ENCODE measurements around the gene ZNF888.
"Not testable (repeated sequence)": the region's sequence is repeated elsewhere in the genome, so short reads cannot be mapped to it uniquely, and the experiment has no call there.

The ZNF888 gene

DNA sequence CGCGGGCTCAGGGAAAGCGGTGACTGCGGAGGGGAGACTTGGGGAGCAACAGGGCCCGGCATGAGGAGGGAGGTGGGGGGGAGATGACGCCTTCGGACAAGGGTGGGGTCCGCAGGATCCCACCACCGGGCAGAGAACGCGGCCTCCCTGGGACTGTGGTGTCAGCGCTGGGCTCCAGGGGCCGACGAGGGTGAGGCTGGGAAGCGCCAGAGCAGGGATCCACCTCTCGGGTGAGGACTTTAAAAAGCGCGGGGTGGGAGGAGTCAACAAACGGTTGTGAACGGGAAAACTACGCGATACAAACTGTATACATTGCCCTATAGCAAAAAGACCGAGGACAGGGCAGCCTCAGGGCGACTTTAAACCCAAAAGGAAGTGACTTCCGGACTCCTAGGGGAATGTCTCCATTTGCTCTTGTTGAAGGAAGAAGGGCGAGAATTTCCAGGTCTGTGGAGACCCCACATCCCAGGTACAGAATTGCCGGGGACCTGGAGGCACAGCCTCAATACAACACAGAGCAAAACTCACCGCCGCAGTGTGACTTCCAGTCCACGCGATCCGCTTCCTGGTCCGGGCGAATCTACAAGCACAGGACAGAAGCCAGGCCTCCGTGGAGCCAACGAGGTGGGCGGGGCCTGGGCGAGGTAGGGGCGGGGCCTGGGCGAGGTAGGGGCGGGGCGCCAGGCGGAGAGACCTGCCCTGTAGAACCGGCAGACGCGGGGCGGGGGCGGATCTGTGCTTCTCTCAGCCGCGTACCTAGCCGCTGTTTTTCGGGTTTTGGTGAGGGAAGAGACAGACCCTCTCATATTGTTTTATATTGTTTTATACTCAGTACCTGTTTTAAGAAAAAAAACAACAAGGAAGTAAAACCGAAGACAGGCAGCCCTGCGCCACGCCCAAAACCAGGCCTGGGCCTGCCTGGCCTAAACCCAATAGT lies at the start of gene ZNF888:
ZNF888 (minus strand) TSS at position 588 of the 937 bp plus-strand sequence. CDS start 5,555 bp downstream, outside the sequence.
- DNase-seq: peak; percentile 60

DNA sequence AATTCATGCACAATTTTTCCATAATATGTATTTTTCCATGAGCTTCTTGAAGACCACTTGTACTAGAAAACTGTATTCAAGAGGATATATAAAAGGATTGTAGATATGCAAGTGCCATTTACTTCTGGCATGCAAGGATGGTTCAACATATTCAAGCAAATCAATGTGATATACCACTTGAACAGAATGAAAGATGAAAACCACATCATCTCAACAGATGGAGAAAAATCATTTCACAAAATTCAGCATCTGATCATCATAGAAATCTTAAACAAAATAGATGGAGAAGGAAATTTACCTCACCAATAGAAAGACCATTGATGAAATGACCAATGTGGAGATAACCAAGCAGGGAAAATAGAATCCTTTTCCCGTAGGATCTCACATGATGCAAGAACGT lies 44.5 kb upstream of the ZNF888 start:
- no peak for DNase-seq

DNA sequence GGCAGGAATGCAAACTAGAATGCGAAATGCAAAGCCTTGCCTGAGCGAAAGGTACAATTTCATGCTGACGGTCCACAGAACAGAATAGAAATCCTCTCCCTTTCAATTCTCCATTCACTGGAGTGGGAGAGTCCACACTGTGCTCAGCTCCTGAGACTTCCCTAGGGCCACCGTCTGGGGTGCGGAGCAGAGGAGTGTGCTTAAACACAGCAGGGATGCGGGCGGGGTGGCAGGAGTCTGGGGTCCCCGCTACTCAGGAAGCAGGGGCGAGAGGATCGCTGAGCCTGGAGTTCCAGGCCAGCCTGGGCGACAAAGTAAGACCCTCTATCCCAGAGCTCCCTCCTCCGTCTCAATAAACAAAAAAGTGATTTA lies 40.0 kb upstream of the ZNF888 start:
- DNase-seq: no peak

DNA sequence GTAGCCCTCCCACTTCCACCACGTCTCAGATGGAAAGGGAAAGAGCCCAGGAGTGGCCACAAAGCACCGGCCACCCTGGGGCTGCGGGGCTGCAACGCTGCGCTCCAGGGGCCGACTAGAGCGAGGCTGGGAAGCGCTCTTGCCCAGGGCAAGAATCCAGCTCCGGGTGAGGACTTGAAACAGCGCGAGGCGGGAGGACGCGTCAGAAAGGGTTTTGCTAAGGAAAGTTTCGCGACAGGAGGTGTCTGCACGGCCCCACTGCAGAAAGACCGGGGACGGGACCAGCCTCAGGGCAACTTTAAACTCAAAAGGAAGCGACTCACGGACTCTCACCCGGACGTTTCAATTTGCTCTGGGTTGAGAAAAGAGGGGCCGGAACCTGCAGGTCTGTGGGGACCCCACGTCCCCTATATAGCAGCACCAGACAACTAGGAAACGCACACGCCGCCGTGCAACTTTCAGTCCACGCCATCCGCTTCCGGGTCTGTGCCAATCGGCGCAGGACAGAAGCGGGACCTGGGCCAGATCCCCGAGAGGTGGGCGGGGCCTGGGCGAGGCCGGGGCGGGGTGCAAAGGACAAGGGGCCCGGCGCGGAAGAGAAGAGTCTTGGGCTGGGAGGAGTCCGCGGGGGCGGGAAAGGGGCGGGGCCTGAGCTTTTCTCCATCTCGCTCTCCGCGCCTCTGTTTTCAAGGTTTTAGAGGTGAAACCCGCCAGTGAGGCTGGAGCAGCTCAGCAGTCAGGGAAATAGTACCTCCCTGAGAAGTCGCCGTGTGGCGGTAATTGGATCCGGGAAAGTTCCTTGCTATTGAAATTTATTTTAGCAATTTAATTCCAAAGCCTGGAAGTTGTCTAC lies 39.4 kb upstream of the ZNF888 start, which contains the start of gene ZNF816:
ZNF816 (minus strand) TSS at position 488 of the 853 bp plus-strand sequence. CDS start 6,792 bp downstream, outside the sequence.
- peak; percentile 56 for DNase-seq

DNA sequence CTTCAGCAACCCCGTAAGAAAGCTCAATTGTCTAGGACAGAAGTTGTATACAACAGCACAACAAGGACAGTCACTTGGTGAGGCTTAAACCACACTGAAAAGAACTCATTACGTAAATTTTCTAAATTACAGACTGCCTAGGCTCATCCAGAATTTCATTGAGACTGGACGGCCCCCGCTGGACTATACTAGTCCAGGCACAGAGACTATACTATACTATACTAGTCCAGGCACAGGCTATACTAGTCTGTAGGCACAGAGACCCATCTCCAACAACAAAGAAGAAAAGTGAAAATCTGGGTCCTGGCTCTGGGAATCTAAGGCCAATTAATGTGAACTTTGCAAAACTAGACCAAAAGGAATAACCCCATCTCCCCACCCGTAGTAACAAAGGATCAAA lies 38.8 kb upstream of the ZNF888 start:
- DNase-seq: no peak

DNA sequence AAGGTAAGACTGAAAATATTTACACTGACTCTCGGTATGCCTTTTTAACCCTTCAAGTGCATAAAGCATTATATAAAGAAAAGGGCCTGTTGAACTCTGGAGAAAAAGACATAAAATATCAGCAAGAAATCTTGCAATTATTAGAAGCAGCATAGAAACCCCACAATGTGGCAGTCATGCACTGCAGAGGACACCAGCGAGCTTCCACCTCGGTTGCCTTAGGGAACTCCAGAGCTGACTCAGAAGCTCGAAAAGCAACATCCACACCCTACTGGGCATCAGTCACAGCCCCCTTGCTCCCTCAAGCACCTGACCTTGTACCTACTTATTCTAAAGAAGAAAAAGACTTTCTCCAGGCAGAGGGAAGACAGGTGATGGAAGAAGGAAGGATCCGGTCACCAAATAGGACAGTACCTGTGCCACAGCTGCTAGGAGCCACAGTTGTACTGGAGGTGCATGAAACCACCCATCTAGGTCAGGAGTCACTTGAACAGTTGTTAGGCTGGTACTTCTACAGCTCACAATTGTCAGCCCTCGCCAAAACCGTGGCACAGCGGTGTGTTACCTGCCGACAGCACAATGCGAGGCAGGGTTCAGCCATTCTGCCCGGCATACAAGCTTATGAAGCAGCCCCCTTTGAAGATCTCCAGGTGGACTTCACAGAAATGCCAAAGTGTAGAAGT lies 36.5 kb upstream of the ZNF888 start:
- no peak for DNase-seq

DNA sequence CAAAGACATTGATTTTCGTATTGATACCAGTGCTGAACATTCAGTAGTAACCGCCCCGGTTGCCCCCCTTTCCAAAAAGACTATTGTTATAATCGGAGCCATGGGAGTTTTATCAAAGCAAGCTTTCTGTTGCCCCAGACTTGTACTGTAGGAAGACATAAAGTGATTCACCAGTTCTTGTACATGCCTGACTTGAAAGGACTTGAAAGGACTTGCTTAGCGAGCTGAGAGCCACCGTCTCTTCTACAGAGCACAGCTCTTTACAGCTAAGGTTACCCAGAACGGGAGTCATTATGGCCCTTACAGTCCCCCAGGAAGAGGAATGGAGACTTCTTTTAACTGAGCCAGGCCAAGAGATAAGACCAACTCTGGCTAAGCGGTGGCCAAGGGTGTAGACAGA lies 34.4 kb upstream of the ZNF888 start:
- no peak for DNase-seq

DNA sequence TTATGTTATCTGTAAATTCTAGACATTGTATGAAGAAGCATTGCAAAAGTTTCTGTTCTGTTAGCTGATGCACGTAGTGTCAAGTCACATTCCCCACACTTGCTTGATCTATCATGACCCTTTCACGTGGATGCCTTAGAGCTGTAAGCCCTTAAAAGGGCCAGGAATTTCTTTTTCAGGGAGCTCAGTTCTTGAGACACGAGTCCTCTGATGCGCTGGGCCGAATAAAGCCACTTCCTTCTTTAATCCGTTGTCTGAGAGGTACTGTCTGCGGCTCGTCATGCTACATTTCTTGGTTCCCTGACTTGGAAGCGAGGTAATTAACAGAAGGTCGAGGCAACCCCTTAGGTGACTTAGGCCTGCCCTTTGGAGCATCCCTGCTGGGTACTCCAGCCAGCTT lies 33.7 kb upstream of the ZNF888 start:
- DNase-seq: no peak

DNA sequence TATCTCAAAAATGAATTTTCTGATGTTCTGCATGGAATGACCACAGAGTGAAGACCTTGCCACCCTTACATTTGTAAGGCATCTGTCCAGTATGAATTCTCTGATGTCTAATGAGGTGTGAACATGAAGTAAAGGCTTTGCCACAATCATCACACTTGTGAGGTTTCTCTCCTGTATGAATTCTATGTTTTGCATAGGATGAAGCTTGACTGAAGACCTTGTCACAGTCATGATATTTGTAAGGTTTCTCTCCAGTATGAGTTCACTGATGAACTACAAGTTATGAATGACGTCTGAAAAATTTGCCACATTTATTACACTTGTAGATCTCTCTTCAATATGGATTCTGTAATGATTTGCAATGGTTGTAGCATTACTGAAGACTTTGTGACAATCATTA lies 26.2 kb upstream of the ZNF888 start:
- no peak for DNase-seq

DNA sequence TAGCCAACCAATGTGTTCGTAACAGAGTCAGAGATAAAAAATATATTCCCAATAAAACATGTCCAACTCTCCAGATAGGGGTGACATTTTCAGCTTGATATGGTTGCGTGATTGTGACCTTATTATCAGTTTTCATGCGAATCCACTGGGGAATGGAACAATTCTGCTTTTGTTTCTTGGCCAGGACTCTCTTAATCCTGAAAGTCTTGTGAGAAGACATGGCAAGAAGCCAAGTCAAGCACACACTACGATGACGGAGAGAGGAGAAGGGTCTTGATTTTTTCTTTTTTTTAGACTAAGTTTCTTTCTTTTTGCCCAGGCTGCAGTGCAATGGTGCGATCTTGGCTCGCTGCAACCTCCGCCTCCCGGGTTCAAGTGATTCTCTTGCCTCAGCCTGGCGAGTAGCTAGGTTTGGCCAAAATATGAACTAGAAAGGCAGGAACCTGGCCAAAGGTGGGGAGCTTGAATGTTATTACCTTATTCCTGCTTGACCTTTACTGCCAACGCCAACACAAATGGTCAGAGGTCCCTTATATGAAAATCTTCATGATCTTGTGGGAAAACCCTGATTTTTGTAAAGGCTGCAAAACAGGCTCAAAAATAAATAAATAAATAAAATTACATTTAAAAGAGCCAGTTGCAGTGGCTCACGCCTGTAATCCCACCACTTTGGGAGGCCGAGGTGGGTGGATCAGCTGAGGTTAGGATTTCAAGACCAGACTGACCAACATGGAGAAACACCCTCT lies 25.0 kb upstream of the ZNF888 start:
- DNase-seq: no peak

DNA sequence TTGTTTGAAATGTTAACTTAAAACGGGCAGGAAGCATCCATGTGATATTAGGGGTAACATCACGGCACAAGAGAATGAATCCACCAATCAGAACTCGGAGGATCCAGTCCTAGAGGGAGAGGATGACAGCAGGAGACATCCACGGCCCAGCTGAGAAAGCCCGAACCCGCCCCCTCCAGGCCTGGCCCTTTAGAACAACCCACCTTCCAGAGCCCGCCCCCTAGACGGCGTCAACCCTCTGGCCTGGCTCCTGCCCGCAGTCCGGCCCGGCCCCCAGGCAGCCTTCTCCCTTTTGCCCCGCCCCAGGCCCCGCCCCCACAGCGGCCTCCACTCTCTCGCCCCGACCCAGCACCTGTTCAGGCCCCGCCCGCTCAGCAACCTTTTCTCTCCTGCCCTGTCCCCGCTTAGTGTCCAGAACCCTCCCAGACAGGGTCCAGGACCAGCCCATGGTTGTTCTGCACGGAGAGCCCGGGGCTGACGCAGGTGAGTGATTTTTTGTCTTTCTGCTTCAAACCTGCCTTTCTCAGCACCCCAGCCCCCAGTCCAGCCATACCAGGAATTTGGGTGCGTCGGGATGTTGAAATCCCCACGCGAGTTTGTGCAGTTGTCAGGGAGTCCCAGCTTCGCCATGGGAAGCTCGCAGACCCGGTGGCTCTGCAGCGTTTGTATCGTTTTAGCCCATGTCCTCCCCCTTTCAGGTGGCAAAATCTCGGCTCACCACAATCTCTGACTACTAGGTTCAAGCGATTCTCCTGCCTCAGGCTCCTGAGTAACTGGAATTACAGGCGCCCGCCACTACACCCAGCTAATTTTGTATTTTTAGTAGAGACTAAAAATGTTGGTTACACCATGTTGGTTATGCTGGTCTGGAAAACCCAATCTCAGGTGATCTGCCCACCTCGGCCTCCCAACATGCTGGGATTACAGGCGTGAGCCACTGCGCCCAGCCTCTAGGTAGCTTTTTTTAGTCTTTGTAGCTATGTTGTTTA lies 23.4 kb upstream of the ZNF888 start:
- DNase-seq: peak; percentile 44

DNA sequence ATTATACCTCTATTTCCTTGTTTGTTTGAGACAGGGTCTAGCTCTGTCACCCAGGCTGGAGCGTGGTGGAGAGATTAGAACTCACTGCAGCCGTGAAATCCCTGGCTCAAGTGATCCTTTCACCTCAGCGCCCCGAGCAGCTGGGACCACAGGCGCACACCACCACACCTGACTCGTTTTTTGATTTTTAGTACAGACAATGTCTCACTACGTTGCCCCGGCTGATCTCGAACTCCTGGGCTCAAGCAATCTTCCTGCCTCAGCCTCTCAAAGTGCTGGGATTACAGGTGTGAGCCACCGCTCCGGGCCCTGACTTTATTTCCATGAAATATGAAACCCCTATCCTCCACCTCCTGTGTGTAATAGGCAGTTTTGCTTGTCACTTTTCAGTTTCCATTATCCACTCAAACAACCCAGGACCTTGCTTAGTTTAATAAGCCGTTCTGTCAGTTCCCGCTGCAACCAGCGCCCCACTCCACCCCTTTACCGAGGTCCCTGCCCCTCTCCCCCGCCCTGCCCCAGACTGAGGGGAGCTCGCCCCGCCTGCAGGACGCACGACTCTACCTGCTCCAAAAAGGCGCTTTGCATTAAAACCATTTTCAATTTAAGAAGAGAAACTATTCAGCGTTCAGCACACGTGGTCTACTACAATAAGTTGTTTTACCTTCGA lies 22.6 kb upstream of the ZNF888 start:
- no peak for DNase-seq

DNA sequence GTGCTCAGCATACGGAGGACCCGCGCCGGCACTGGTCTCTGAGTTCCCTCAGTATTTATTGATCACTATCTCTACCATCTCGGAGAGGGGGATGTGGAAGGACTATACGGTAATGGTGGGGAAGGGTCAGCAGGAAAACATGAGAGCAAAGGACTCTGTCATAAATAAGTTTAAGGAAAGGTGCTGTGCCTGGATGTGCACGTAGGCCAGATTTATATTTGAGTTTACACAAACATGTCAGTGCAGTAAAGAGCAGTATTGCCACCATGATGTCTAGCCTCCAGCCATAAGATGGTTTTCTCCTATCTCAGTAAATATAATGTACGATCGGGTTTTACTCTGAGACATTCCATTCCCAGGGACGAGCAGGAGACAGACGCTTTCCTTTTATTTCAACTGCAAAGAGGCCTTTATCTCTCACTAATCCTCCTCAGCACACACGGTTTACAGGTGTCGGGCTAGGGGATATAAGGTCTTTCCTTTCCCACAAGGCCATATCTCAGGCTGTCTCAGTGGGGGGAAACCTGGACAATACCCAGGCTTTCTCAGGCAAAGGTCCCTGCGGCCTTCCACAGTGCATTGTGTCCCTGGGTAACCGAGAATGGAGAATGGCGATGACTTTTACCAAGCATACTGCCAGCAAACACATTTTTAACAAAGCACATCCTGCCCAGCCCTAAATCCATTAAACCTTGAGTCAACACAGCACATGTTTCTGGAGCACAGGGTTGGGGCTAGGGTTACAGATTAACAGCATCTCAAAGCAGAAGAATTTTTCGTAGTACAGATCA lies 21.7 kb upstream of the ZNF888 start:
- DNase-seq: not testable (repeated sequence)

DNA sequence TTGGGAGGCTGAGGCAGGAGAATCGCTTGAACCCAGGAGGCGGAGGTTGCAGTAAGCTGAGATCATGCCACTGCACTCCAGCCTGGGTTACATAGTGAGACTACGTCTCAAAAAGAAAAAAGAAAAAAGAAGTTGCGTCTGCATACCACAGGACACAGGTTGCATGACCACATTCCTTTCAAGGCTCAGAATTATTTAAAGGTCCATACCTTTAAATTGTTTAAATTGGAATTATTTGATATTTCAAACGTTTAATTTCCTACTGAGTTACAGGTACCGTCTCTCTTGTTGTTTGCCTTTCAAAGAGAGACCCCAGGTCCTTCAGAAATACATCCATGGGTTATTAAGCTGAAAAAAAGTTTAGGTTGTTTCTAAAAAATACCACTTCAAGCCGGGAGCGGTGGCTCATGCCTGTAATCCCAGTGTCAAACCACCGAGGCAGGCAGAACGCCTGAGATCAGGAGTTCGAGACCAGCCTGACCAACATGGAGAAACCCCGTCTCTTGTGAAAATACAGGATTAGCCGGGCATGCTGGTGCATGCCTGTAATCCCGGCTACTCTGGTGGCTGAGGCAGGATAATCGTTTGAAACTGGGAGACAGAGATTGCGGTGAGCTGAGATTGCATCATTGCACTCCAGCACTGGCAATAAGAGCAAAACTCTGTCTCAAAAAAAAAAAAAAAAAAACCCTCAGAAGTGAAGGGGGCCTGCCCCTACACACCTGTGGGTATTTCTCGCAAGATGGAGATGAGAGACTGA lies 20.8 kb upstream of the ZNF888 start:
- DNase-seq: no peak

DNA sequence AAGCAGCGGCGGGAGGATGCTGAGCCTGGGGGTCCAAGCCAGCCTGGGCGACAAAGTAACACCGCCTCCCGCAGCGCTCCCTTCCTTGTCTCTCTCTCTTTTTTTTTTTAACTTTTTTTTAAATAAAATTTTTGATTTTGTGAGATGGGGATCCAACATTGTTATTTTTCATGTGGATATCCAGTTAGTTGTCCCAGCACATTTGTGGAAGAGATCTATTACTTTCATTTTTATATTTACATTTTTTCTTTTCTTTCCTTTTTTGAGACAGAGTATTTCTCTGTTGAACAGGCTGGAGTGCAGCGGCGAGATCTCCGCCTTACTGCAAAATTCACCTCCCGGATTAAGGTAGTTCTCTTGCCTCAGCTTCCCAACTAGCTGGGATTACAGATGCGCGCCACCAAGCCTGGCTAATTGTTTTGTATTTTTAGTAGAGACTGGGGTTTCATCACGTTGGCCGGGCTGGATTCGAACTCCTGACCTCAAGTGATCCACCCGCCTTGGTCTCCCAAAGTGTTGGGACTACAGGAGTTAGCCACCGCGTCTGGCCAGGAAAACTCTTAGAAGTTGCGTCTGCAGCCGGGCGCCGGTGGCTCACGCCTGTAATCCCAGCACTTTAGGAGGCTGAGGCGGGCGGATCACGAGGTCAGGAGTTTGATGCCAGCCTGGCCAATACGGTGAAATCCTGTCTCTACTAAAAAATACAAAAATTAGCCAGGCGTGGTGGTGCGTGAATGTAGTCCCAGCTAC lies 20.1 kb upstream of the ZNF888 start:
- no peak for DNase-seq

DNA sequence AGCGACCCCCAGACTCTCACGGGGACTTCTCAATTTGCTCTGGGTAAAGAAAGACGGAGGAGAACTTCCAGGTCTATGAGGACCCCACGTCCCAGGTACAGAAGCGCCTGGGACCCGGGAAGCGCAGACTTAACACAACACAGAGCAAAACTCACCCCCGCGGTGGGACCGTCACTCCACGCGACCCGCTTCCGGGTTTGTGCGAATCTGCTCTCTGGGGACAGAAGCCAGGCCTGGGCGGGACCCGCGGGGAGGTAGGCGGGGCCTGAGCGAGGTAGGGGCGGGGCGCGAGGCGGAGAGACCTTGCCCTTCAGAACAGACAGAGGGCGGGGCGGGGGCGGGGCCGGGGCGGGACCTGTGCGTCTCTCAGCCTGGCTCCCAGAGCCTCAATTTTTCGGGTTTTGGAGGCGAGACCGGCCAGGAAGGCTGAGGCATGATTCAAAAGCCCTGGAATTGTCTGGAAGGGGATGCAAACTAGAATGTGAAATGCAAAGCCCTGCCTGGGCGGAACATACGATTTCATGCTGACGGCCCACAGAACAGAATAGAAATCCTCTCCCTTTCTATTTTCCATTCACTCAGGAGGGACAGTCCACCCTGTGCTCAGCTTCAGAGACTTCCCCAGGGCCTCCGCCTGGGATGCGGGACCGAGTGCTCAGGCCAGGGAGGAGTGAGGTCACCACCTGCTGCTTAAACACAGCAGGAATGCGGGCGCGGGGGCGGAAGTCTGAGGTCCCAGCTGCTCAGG lies 19.3 kb upstream of the ZNF888 start:
- DNase-seq: peak; percentile 45

DNA sequence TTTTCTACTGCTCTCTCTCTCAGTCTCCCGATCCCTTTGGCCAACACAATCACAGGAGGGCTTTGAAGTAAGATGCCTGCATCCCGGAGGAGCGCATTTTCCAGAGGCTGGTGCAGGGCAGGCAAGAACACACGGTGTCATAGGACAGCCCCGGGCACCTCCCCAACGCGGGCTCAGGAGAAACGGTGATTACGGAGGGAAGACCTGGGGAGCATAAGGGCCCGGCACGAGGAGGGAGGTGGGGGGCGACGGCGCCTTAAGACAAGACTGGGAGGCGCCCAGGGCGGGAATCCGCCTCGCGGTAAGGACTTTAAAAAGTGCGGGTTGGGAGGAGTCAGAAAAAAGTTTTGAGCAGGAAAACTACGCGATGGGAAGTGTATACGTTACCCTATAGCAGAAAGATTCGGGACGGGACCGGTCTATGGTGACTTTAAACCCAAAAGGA lies 18.7 kb upstream of the ZNF888 start:
- DNase-seq: no peak

Data from SHP77 treated with DMSO at 0.1 percent for 48 hours (cell line).